ENCODE measurements around the gene OR2H2.
A peak's percentile ranks its signal among the peaks of the same experiment; 100 is the strongest.

OR2H2 gene

GRCh38 chr6:29584821-29585220 is at the start of gene OR2H2:
TSS of gene OR2H2 (plus strand) at chr6:29585121. CDS start at chr6:29587945, 2,824 bp downstream.
- no peak for DNase-seq

DNA sequence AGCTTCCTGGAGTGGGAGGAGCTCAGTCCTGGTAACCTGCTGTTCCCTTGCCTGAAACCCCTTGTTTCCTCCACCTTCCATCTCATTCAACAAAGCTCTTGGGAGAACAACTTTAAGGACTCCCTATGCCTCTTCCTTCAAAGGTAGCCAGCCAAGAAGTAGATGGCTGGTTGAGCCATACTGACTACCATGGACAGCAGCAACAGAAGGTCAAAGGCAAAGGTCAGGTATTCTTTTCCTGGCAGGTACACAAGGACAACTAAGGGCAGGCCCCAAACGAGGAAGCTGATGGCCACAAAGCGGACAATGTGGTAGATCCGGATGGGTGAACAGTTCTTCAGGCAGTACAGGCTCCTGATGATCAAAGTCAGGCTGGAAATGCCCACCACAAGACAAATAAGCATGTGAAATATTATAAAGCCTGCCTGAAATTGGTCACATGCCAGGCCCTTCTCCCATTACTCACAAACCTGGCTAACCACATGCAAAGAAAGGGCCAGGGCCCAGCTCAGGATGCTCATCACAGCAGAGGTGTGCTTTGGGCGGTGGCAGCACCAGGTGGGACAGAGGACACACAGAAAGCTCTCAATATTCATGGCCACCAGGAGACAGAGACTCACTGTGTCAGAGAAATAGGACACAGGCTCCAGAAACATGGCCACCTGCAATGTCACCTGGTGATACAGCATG is 47.1 kb upstream of the OR2H2 start:
- no peak for DNase-seq

DNA sequence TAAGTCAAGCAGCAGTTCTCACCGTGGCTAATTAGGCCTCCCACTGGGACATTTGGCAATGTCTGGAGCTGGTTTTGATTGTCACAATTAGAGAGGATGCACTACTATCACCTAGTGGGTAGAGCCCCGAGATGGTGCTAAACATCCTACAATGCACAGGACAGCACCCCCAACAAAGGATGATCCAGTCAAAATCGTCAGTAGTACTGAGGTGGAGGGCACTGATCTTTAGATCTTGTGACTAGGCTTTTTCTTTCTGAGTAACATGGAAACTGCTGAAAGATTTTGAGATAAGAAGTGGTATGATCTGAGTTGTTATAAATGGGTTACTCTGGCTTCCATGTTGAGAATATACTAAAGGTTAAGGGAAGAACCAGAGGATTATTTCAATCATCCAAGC is 37.3 kb upstream of the OR2H2 start:
- DNase-seq, result no peak

GRCh38 chr6:29552512-29553051 is 32.3 kb upstream of the OR2H2 start:
- no peak for DNase-seq

GRCh38 chr6:29553268-29554057 is 31.5 kb upstream of the OR2H2 start:
- no peak for DNase-seq

- DNase-seq, result no peak
Measured at GRCh38 chr6:29554764-29555163, 30.2 kb upstream of the OR2H2 start.

DNA sequence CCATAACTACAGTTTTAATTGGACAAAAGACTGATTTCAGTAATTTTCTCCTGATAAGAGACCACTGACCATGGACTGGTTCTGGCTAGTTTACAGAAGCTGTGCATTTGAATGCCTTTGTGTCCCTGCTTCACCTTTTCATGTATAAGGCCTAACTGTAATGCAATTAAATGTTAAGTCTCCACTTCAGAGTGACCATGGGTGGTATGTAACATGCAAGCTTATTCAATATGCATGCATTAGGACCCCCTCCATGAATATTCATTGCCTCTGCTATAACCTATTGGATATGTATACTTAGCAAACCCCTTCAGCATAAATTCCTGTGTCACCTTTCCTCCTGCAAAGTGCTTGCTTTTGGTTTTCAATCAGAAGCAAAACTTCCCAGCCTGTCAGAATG is 27.6 kb upstream of the OR2H2 start:
- DNase-seq, result no peak

DNA sequence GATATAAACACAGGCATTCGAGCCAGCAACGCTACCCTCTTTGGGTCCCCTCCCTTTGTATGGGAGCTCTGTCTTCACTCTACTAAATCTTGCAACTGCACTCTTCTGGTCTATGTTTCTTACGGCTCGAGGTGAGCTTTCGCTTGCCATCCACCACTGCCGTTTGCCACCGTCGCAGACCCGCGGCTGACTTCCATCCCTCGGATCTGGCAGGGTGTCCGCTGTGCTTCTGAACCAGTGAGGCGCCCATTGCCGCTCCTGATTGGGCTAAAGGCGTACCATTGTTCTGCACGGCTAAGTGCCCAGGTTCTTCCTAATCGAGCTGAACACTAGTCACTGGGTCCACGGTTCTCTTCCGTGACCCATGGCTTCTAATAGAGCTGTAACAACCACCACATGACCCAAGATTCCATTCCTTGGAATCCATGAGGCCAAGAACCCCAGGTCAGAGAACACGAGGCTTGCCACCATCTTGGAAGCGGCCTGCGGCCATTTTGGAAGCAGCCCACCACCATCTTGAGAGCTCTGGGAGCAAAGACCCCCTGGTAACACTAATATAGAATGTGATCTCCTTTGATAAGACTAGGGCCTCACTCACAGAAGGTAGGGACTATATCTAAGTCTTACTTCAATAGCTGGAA is 26.4 kb upstream of the OR2H2 start:
- DNase-seq, result no peak

DNA sequence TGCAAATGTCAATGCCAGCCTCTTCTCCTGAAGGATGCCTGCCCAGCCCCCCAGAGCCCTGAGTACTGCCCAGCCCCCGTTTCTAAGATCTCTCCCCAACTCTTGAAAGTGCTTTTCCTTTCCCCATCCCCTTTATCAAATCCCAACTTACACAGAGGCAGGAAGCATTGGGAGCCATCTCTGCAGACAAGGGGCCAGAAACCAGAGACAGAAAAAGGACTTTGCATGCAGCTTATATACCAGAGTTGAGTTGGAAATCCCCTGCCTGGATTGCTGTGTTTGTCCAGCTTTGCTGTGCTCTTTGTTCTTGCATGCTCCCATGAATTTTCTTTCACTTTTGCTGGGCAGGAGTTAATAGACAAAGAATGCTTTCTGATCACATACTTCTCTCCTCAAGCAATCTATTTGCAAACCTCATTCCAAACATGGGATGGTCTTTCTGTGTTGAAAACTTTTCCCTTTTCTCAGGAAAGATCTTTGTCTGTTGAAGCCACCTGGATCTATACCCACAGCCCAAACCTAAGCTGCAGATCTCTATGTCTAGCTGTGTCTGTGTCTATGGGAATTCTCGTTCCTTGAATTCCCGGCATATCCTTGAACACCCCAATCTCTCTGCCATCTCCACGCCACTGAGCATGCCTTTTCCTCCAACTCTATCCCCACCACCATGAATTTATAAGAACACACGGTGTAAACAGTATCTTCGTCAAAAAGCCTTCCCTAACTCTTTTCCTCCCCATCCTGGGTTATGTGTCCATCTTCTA is 25.2 kb upstream of the OR2H2 start, which contains the start of gene UBD:
Gene UBD (minus strand): TSS at position 209 of the 764 bp plus-strand sequence. CDS start 31 bp downstream, at position 178.
- no peak for DNase-seq

GRCh38 chr6:29561091-29561490 is 23.8 kb upstream of the OR2H2 start:
- DNase-seq, result no peak

DNA sequence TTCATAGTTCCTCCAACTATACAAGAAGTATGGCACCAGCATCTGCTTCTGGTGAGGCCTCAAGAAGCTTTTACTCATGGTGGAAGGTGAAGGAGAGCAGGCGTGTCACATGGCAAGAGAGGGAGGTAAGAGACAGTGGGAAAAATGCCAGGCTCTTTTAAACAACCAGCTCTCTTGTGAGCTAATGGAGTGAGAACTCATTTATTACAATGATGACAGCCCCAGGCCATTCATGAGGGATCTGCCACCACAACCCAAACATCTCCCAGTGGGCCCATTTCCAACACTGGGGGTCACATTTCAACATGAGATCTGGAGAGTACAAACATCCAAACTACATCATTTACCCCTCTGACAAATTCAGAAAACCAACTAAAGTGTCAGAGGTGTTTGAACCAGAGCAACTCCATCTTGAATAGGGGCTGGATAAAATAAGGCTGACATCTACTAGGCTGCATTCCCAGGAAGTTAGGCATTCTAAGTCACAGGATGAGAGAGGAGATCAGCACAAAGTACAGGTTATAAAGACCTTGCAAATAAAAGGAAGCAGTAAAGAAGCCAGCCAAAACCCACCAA is 23.2 kb upstream of the OR2H2 start:
- no peak for DNase-seq

DNA sequence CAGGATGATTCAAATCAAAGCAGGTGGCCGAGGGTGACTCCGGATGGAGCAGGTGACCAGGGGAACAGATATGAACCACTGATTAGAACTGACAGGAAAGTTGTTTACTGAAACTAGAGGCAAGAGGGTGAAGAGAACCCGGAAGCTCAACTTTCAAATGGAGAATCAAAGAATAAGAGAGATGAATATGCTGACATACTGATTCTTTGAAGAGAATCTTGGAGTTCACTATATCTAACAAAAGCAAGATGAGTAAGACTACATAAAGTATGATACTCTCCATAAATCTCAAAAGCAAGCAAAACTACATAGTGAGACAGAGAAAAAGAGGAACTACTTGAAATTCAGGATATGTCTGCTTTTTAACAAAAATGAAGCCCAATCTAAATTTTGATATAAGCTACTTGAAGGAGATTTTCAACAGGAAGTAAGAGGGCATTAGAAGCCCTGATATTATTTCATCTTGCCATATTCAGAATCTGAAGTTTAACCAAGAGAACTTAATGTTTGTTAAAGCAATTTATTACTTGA is 21.4 kb upstream of the OR2H2 start:
- DNase-seq, result no peak

DNA sequence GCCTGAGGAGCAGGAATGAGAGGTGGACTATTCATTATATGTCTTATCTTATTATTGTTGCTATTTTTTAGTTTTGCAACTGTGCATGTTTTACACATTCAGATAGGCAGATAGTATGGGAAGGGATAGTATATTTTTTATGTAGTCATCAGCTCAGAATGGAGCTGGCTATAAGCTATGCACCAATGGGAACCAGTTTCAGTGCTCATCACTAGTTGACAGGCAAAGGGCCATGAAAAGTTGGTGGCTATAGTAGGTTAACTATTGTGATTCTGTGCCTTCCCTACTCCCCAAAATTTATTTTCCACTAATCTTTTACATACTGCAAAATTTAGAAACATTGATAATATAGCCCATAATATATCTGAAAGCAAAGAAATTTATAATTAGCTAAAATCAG is 20.0 kb upstream of the OR2H2 start:
- no peak for DNase-seq

DNA sequence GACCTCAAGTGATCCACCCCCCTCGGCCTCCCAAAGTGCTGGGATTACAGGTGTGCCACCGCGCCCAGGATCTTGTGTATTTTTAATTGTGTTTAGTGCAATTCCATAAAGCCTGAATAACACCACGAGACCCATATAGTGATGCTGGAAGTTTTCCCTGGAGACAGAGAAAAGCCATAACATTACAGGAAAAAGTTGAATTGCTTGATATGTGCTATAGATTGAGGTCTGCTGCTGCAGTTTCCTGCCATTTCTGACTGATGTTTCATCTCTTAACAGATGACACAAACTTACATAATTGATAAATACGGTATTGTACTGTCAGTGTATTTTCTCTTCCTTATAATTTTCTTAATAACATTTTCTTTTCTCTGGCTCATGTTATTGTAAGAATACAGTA is 18.1 kb upstream of the OR2H2 start:
- no peak for DNase-seq

DNA sequence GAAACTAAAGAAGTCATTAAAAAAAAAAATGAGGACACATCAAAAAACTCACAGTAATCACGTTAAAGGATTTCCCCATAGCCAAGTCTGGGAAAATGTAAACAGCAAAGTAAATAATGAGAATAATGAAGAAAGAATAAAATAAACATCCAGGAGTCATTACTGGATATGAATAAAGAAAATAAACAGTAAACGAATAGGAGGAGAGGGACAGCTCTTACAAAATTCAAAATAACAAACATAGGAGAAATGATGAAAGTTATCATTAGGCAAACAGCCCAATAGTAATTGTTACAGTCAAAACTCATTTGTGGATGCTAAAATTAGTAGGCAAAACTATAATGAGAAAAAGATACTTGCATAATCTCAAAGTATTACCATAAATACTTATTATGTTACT is 17.4 kb upstream of the OR2H2 start:
- DNase-seq, result no peak

DNA sequence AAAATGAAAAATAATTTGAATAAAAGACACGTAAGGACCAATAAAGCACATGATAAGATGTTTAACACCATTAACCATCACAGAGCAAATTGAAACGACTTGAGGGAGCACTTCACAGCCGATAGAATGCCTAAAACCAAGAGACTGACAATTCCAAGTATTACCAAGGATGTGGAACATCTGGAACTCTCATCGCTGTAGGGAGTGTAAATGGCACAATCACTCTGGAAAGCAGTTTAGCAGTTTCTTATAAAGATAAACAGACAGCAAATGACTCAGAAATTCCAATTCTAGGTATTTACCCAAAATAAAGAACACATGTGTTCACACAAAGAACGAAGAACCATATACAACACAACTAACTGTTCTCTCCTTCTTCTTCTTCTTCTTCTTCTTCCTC is 16.9 kb upstream of the OR2H2 start:
- DNase-seq, result no peak

GRCh38 chr6:29576056-29576455 is 8.9 kb upstream of the OR2H2 start:
- DNase-seq, result no peak

GRCh38 chr6:29577544-29577943 is 7.4 kb upstream of the OR2H2 start:
- DNase-seq, result no peak

GRCh38 chr6:29589423-29590048 is 4.6 kb downstream of the OR2H2 start:
- DNase-seq, result peak; percentile 38

GRCh38 chr6:29590218-29590808 is 5.4 kb downstream of the OR2H2 start:
- no peak for DNase-seq

DNA sequence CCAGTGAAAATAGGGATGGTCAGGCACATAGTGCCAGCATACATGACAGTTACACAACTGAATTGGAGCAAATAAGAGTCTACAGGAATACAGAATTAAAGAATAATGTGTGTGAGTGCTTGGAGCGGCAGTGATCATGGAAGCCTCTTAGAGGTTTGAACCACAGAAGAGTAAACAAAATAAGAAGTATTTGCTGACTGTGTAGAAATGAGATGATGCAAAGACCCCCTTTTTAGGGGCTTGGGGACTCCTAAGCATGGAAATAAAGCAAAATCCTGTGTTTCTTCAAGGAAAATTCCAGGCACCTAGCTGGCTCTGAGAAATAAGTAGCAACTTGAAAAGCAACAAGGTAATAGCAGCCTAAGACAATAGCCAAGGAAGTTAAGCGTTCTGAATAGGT is 6.8 kb downstream of the OR2H2 start:
- DNase-seq, result no peak
